Measurements from ENCODE around the gene TUBG2.
"Not testable (repeated sequence)": the region's sequence is repeated elsewhere in the genome, so short reads cannot be mapped to it uniquely, and the experiment has no call there.

TUBG2 gene

GRCh38 chr17:42657824-42658588 is 1.1 kb upstream of the TUBG2 start:
- H3K4me1 ChIP-seq (ENCODE audit: insufficient read depth, low read length): peaks cover 21% of the 10 kb centered on the region
- 94% methylated on average over 9 of the region's 9 CpGs for WGBS
- no peak overlapping the region for H3K27ac ChIP-seq (ENCODE audit: low read depth, low read length)

GRCh38 chr17:42659932-42660274 is 819 bp downstream of the TUBG2 start:
- H3K27ac ChIP-seq (ENCODE audit: low read depth, low read length); H3K9me3 ChIP-seq (ENCODE audit: insufficient read depth, low read depth, low read length); H3K27me3 ChIP-seq (ENCODE audit: insufficient read depth, low read length); H3K9ac ChIP-seq (ENCODE audit: low read depth, low read length): not testable (repeated sequence)
- H3K4me3 ChIP-seq (ENCODE audit: low read length): peak overlapping the region; percentile 76
- H3K4me1 ChIP-seq (ENCODE audit: insufficient read depth, low read length): peaks cover 15% of the 10 kb centered on the region; the same call in 1 of the 2 replicates
- WGBS: 50% methylated on average over 1 of the region's 14 CpGs
- H3K36me3 ChIP-seq (ENCODE audit: insufficient read depth, low read length): peaks cover 23% of the 10 kb centered on the region

More at GRCh38 chr17:42657824-42658588, 1.1 kb upstream of the TUBG2 start:
- Histone ChIP-seq H3K4me3 (ENCODE audit: low read length) (no peak overlapping the region), H3K9me3 (ENCODE audit: insufficient read depth, low read depth, low read length) (no peaks in the 10 kb centered on the region), H3K9ac (ENCODE audit: low read depth, low read length) (no peak overlapping the region), H3K27me3 (ENCODE audit: insufficient read depth, low read length) (no peaks in the 10 kb centered on the region), H3K36me3 (ENCODE audit: insufficient read depth, low read length) (peaks cover 17% of the 10 kb centered on the region)

GRCh38 chr17:42660692-42661345 is 1.7 kb downstream of the TUBG2 start:
- H3K4me1 ChIP-seq (ENCODE audit: insufficient read depth, low read length): peaks cover 15% of the 10 kb centered on the region; the same call in 1 of the 2 replicates
- no peak overlapping the region for H3K4me3 ChIP-seq (ENCODE audit: low read length)
- peaks cover 29% of the 10 kb centered on the region for H3K36me3 ChIP-seq (ENCODE audit: insufficient read depth, low read length)
- H3K9ac ChIP-seq (ENCODE audit: low read depth, low read length): no peak overlapping the region
- H3K27me3 ChIP-seq (ENCODE audit: insufficient read depth, low read length): no peaks in the 10 kb centered on the region
- H3K27ac ChIP-seq (ENCODE audit: low read depth, low read length): no peak overlapping the region
- H3K9me3 ChIP-seq (ENCODE audit: insufficient read depth, low read depth, low read length): no peaks in the 10 kb centered on the region
- 79% methylated on average over 5 of the region's 7 CpGs for WGBS

GRCh38 chr17:42665581-42666001 is 6.5 kb downstream of the TUBG2 start:
- no peaks in the 10 kb centered on the region for H3K9me3 ChIP-seq (ENCODE audit: insufficient read depth, low read depth, low read length)
- no peak overlapping the region for H3K4me3 ChIP-seq (ENCODE audit: low read length)
- H3K27me3 ChIP-seq (ENCODE audit: insufficient read depth, low read length): no peaks in the 10 kb centered on the region
- H3K9ac ChIP-seq (ENCODE audit: low read depth, low read length): no peak overlapping the region
- no peak overlapping the region for H3K27ac ChIP-seq (ENCODE audit: low read depth, low read length)
- 89% methylated on average over 14 of the region's 14 CpGs for WGBS
- peaks cover 58% of the 10 kb centered on the region for H3K36me3 ChIP-seq (ENCODE audit: insufficient read depth, low read length)
- peaks cover 17% of the 10 kb centered on the region; the same call in 1 of the 2 replicates for H3K4me1 ChIP-seq (ENCODE audit: insufficient read depth, low read length)

GRCh38 chr17:42666126-42666525 is 7.0 kb downstream of the TUBG2 start:
- H3K27ac ChIP-seq (ENCODE audit: low read depth, low read length); H3K9me3 ChIP-seq (ENCODE audit: insufficient read depth, low read depth, low read length); H3K27me3 ChIP-seq (ENCODE audit: insufficient read depth, low read length); H3K9ac ChIP-seq (ENCODE audit: low read depth, low read length); H3K4me3 ChIP-seq (ENCODE audit: low read length): not testable (repeated sequence)
- 87% methylated on average over 9 of the region's 16 CpGs for WGBS
- H3K4me1 ChIP-seq (ENCODE audit: insufficient read depth, low read length): peaks cover 16% of the 10 kb centered on the region
- H3K36me3 ChIP-seq (ENCODE audit: insufficient read depth, low read length): peaks cover 58% of the 10 kb centered on the region

- Histone ChIP-seq H3K9me3 (ENCODE audit: insufficient read depth, low read depth, low read length) (no peaks in the 10 kb centered on the region), H3K36me3 (ENCODE audit: insufficient read depth, low read length) (peaks cover 49% of the 10 kb centered on the region), H3K27ac (ENCODE audit: low read depth, low read length) (no peak overlapping the region), H3K27me3 (ENCODE audit: insufficient read depth, low read length) (peaks cover 16% of the 10 kb centered on the region), H3K4me1 (ENCODE audit: insufficient read depth, low read length) (peaks cover 23% of the 10 kb centered on the region), H3K9ac (ENCODE audit: low read depth, low read length) (no peak overlapping the region), H3K4me3 (ENCODE audit: low read length) (no peak overlapping the region)
- WGBS: 85% methylated on average over 6 of the region's 7 CpGs
These were observed 8.2 kb downstream of the TUBG2 start for GRCh38 chr17:42667088-42667951.

- Histone ChIP-seq H3K4me1 (ENCODE audit: insufficient read depth, low read length) (peaks cover 28% of the 10 kb centered on the region), H3K4me3 (ENCODE audit: low read length) (peak overlapping the region; percentile 38), H3K9me3 (ENCODE audit: insufficient read depth, low read depth, low read length) (no peaks in the 10 kb centered on the region), H3K9ac (ENCODE audit: low read depth, low read length) (peak overlapping the region; percentile 30; the same call in 1 of the 2 replicates), H3K36me3 (ENCODE audit: insufficient read depth, low read length) (peaks cover 41% of the 10 kb centered on the region), H3K27me3 (ENCODE audit: insufficient read depth, low read length) (peaks cover 37% of the 10 kb centered on the region), H3K27ac (ENCODE audit: low read depth, low read length) (no peak overlapping the region; the same call in 1 of the 2 replicates)
- 19% methylated on average over 12 of the region's 12 CpGs for WGBS
These were observed 10.6 kb downstream of the TUBG2 start for GRCh38 chr17:42669705-42669976.

GRCh38 chr17:42669977-42670788 is 11.1 kb downstream of the TUBG2 start:
- Histone ChIP-seq H3K36me3 (ENCODE audit: insufficient read depth, low read length) (peaks cover 41% of the 10 kb centered on the region), H3K9me3 (ENCODE audit: insufficient read depth, low read depth, low read length) (no peaks in the 10 kb centered on the region), H3K4me1 (ENCODE audit: insufficient read depth, low read length) (peaks cover 32% of the 10 kb centered on the region), H3K4me3 (ENCODE audit: low read length) (peak overlapping the region; percentile 59), H3K9ac (ENCODE audit: low read depth, low read length) (peak overlapping the region; percentile 30), H3K27me3 (ENCODE audit: insufficient read depth, low read length) (peaks cover 41% of the 10 kb centered on the region), H3K27ac (ENCODE audit: low read depth, low read length) (peak overlapping the region; percentile 50; the same call in 1 of the 2 replicates)
- 2% methylated on average over 87 of the region's 87 CpGs for WGBS

DNA sequence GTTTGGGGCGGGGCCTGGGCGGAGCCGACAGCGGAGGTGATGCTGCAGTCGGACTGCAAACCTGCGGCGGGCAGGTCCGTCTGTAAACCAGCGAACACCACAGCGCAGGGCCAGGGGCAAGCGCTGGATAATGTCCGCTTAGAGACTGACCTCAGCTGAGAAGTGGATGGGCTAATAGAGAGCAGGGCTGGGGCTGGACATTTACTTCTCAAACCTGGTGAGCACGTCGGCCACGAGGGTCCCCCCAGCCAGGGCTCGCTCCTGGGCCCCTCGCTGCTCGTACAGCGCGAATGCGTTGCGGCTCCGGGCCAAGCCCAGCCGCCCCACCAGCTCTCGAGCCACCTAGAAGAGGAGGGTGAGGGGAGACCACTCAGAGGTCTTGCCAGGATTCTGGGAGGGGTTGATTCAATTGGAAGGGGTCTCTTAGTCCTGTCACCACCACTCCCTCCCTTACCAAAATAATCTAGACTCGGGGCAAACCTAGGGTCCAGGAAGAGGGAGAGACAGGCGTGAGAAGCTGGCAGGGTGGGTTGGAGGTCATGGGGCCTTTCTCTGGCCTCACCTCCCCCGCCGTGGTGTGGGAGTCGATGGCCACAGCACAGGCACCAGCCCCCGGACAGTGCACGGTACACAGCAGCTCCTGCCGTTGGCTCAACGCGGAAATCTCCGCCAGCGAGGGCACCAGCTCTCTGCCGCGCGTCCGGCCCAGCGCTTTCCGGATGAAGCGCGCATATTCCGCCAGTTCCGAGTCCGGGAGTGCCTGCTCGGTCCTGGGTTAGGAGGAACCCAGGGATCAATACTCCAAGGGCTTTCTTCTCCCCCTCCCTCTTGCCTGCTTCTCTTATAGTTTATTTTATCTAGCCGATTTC is 11.9 kb downstream of the TUBG2 start:
- WGBS: 43% methylated on average over 50 of the region's 50 CpGs
- Histone ChIP-seq H3K4me3 (ENCODE audit: low read length) (peak overlapping the region; percentile 59), H3K36me3 (ENCODE audit: insufficient read depth, low read length) (peaks cover 35% of the 10 kb centered on the region), H3K27ac (ENCODE audit: low read depth, low read length) (no peak overlapping the region), H3K9ac (ENCODE audit: low read depth, low read length) (no peak overlapping the region), H3K4me1 (ENCODE audit: insufficient read depth, low read length) (peaks cover 38% of the 10 kb centered on the region), H3K9me3 (ENCODE audit: insufficient read depth, low read depth, low read length) (no peaks in the 10 kb centered on the region), H3K27me3 (ENCODE audit: insufficient read depth, low read length) (peaks cover 49% of the 10 kb centered on the region)

DNA sequence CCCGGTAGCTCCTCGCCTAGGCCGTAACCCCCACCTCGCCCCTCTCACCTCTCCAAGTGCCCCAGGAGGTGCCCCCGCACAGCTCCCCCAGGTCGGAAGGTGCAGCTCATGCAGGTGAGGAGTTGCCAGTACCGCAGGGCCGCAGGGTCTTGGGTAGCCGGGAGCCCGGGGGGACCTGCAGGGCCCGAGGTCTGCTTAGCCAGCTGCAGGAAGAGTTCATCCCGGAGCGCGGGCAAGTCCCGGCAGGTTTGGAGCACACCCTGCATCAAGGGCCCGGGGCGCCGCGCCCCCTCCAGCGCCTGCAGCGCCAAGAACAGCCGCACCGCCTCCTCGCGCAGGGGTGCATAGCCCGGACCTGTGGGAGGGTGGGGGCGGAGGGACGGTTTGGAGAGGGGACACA is 13.0 kb downstream of the TUBG2 start:
- WGBS: 50% methylated on average over 28 of the region's 28 CpGs
- Histone ChIP-seq H3K27me3 (ENCODE audit: insufficient read depth, low read length) (peaks cover 53% of the 10 kb centered on the region), H3K27ac (ENCODE audit: low read depth, low read length) (no peak overlapping the region), H3K4me3 (ENCODE audit: low read length) (peak overlapping the region; percentile 59), H3K9me3 (ENCODE audit: insufficient read depth, low read depth, low read length) (no peaks in the 10 kb centered on the region), H3K9ac (ENCODE audit: low read depth, low read length) (no peak overlapping the region), H3K36me3 (ENCODE audit: insufficient read depth, low read length) (peaks cover 25% of the 10 kb centered on the region), H3K4me1 (ENCODE audit: insufficient read depth, low read length) (peaks cover 38% of the 10 kb centered on the region)
